GM21786 (cell line): Measurements from ENCODE around the gene AJAP1.

Experiments used
- ATAC-seq: cut with Tn5 transposase; IDR thresholded peaks from one replicate; pipeline ENCODE4 v1.9.1; 2021; ENCODE audit not compliant: unreplicated experiment

Gene AJAP1

DNA sequence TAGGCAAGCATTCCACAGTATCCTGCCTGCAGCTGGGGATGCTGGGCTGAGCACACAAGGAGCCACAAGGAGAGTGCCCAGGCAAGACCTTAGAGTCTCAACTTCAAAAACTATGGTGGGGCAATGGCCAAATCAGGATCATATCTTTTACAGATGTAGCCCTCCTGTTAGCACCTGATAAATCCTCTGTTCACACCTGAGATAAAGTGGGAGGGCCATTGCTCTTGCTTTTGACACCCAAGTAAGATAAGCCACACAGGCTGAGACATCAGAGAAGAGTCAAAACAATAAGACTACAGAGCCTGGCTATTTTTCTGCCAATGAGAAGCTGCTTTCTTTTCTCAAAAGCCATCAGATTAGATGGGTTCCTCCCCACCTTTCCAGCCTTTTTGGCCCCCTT is 148.9 kb downstream of the AJAP1 start:
- ATAC-seq, result no peak

DNA sequence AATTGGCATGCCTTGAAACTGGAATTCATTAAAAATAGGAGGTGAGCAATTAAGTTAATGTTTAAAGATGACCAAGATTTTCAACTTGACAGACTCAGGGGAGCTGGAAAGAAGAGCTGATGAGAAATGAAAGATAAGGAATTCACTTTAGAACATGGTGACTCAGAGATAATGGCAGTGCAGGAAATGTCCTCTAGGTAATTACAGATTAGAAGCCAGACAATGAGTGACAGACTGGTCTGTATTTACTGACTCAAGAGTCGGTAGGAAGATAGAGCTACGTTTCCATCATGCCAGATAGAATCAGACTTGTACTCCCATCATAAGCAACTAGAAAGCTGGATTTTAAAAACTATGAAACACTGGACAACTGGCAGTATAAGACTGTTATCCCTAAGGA is 151.6 kb downstream of the AJAP1 start:
- ATAC-seq, result no peak

DNA sequence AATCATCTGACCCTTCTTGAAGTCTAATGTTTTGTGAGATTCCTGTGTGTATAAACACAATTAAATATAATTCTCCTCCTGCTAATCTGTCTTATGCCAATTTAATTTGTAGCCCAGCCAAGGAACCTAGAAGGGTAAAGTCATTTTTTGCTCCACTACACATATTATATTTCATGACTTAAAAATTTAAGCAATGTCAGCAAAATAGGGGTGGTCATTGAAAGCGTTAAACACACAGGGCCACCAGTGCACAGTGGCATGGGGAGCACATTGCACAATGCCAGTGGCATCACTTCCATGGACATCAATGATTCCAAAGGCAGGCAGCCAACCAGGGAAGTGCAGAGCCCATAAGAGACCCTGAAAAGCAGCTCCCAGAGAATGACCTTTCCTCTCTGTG is 166.1 kb downstream of the AJAP1 start:
- no peak for ATAC-seq

DNA sequence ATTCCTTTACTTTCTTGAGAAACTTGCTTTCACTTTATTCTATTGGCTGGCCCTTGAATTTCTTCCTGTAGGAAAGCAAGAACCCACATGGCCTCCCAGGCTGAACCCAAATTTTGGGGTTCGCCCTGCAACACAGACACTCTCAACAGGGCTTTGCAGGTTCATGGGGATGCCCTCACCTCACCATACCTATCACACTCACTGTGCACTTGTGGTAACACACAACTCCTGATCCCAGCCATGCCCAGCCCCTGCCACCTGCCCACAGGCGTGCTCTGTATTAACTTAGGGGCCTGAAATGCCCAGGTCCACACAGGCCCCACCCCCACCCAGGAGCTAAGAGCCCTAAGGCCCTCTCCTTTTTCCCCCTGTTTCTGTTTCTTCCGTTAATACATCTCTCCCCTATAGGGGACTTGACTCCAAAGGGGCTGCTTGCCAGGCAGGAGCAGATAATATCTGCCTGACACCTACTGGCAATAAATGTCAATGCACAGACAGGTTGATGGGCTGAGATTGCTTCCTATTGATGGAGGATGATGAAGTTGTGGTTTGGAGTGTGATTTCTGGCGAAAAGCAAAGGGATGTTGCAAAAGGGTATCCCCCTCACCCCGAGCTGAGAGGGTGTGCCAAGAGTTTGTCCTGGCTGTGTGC is 171.5 kb downstream of the AJAP1 start:
- no peak for ATAC-seq

DNA sequence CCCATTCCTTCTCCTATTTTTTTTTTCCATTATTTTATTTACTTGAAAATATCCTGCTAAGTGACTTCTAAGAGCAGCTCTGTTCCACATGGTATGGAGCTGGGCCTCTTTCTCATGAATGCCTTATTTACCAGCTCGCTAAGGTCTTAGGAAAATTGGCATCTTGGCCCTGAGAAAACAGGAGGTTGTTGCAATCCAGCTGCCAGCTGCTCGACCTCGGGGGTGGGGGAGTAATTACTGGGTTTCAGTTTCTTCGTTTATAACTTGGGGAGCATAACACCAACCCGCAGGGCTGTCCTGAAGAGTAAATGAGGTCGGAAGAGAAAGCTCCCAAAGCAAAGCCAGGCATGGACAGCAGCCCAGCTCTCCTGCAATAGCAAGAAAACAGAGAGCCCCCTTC is 176.3 kb downstream of the AJAP1 start:
- ATAC-seq, result no peak

DNA sequence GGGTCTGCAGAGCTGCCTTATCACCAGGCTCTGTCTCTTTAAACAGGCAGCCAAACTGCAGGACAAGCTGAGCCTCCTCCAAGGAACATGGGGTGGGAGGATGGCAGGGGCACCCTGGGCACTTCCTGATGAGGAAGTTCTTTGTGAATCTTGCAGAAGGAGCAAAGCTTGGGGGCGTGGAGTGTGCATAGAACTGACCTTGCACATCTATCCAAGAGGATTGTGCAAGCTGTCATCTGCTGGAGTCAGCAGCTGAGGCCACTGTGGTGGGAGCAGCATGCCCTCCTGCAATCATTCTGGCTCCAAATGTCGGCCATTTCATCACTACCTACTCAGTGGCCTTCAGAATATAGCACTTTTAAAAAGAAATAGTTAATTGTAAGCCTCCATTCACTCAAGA is 182.2 kb downstream of the AJAP1 start:
- no peak for ATAC-seq

DNA sequence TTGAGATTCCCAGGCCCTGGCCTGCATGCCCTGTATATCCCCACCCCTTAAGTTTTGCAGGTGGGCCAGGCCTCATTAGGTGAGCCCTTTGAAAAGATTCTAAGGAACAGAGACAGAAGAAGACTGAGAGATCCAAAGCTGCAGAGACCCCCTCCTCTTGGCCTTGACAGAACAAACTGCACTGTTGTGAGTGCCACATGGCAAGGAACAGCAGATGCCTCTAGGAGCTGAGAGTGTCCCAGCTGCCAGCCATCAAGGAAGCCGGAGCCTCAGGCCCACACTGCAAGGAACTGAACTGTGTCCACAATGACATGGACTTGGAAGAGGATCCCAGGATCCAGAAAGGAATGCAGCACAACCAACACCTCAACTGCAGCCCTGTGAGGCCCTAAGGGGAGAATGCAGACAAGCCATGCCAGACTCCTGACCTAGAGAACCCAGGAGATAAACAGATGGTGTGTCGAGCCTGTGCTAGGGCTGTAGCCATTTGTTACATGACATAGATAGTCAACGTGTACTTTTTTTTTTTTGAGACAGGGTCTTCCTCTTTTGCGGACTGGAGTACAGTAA is 182.7 kb downstream of the AJAP1 start:
- ATAC-seq, result no peak

DNA sequence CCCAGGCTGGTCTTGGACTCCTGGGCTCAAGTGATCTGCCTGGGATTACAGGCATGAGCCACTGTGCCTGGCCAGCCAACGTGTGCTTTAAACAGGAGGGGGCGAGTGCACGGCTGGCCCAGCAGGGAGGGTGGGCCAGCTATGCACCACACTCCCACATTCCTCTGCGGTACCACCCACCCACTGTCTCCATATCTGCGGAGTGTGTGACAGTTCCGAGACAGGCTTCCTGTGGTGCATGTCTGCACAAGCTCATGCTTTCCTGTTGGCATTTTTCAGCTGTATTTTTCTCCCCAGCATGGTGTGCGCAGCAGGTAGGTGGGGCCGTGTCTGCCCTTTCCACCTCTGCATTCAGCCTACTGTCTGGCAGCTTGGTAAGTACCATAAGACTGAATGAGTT is 183.3 kb downstream of the AJAP1 start:
- ATAC-seq, result no peak

DNA sequence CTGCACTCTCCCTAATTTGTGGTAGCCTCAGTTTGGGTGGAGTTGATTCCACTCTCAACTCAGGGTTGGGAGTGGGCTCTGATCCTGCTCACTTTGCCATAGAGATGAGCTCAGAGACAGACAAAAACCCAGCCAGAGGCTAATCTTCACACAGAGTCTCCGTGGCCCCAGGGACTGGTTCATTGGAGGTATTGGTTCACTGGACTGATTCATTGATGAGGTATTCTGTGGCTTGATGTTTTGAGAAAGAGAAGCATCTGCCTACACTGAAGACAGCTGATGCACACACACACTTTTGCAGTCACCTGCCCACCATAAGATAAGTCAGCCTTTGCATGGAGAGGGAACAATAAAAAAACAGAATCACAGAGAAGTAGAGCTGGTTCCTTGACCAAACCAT is 183.8 kb downstream of the AJAP1 start:
- no peak for ATAC-seq
